HG03025 (cell line): ENCODE data around the gene AARS1.
"Not testable (repeated sequence)": the region's sequence is repeated elsewhere in the genome, so short reads cannot be mapped to it uniquely, and the experiment has no call there.

Source experiments
- ATAC-seq: cut with Tn5 transposase; IDR thresholded peaks from one replicate; pipeline ENCODE4 v1.9.1; 2021; ENCODE audit warnings: mild to moderate bottlenecking, moderate library complexity; ENCODE audit not compliant: unreplicated experiment, low FRiP score

The AARS1 gene

DNA sequence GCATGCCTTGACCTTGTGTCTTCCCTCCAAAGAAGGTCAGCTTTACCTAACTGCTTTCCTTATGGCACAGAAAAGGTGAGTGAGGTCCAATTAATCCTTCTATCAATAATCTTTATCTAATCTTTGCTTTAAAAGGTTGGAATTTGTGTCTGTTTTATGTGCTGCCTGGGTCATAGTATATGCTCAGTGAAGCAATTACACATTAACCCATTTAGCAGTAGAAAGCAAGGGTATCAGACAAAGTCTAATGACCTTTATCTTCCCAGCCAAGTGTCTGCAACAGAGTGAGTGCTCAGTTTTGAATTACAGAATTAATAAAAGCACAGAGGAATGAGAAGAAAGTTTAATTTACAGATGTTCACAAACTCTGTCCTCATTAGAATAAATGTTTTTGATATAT is 63.3 kb downstream of the AARS1 start:
- not testable (repeated sequence) for ATAC-seq

GRCh38 chr16:70225430-70225829 is 63.9 kb downstream of the AARS1 start:
- ATAC-seq: not testable (repeated sequence)

DNA sequence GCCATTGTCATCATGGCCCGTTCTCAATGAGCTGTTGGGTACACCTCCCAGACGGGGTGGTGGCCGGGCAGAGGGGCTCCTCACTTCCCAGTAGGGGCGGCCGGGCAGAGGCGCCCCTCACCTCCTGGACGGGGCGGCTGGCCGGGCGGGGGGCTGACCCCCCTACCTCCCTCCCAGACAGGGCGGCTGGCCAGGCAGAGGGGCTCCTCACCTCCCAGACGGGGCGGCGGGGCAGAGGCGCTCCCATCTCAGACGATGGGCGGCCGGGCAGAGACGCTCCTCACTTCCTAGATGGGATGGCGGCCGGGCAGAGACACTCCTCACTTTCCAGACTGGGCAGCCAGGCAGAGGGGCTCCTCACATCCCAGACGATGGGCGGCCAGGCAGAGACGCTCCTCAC is 64.7 kb downstream of the AARS1 start:
- ATAC-seq: not testable (repeated sequence)

DNA sequence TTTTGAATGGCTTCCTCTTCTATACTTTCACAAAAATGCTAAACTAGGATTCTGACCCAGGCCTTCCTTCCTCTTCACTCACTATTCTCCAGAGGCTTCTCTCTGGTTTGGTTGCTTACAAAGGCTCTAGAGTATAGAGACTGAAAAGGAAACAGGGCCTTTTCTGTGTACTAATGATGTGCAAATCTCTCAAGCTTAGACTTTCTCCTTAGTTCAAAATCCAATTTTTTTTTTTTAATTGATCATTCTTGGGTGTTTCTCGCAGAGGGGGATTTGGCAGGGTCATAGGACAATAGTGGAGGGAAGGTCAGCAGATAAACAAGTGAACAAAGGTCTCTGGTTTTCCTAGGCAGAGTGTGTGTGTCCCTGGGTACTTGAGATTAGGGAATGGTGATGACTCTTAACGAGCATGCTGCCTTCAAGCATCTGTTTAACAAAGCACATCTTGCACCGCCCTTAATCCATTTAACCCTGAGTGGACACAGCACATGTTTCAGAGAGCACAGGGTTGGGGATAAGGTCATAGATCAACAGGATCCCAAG is 65.3 kb downstream of the AARS1 start:
- not testable (repeated sequence) for ATAC-seq

GRCh38 chr16:70223216-70223615 is 66.1 kb downstream of the AARS1 start:
- not testable (repeated sequence) for ATAC-seq

DNA sequence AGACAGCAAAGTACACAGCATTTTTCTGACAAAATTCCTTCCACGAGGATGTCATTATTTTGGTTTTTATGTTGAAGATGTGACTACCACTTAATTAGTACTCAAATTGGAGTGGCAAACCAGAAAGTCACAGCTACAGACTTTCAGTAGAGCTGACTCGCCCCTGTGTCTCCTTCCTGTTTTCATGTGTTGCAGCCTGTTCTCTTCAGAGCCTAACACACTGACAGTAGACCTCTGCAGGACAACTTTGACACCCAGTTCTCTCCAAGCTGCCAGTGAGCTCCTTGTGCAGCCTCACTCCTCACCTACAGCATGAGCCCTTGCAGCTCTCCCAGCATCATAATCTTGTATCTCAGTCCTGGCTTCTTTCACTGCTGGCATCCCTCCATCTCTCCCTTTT is 66.7 kb downstream of the AARS1 start:
- not testable (repeated sequence) for ATAC-seq

DNA sequence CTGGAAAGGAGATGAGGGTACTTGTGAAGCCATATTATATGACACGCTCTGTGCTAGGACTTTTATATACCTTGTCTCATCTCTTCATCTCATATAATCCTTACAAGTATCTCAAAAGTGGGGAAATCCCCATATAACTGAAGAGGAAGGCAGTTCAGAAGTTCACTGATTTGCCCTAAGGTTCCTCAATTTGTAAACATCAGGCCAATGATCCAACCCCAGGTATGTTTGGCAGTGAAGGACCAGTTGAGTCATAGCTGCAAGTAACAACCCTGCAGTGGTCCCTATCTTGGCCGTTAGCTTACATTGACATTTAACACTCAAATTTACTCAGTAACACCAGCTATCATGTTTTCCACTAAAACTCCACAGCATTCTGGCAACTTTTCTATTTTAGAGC is 70.7 kb downstream of the AARS1 start:
- ATAC-seq: not testable (repeated sequence)

DNA sequence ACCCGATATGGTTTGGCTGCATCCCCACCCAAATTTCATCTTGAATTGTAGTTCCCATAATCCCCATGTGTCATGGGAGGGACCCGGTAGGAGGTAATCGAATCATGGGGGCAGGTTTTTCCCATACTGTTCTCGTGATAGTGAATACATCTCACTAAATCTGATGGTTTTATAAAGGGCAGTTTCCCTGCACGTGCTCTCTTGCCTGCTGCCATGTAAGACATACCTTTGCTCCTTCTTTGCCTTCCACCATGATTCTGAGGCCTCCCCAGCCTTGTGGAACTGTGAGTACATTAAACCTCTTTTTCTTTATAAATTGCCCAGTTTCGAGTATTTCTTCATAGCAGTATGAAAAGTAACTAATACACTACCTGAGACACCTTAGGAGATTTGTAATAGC is 82.9 kb downstream of the AARS1 start:
- ATAC-seq: not testable (repeated sequence)

GRCh38 chr16:70204668-70205405 is 84.5 kb downstream of the AARS1 start:
- ATAC-seq: not testable (repeated sequence)

- ATAC-seq: not testable (repeated sequence)
These were observed 85.3 kb downstream of the AARS1 start for GRCh38 chr16:70204010-70204409.

- ATAC-seq: not testable (repeated sequence)
These were observed 85.8 kb downstream of the AARS1 start for GRCh38 chr16:70203508-70203907.
